Loucy (cell line): ENCODE data around the gene PLPPR3.

Source experiments
- CTCF ChIP-seq: fragments of 200-600 bp; sonication (generic); conservative IDR thresholded peaks from 2 replicates; pipeline ENCODE4 v1.5.1; 2014; ENCODE audit warnings: mild to moderate bottlenecking, antibody characterized with exemption, low read length
- EZH2phosphoT487 ChIP-seq: fragments of 200-600 bp; IDR thresholded peaks from 2 replicates; pipeline ENCODE4 v1.6.1; 2018; ENCODE audit warnings: antibody characterized with exemption, mild to moderate bottlenecking, moderate library complexity, borderline replicate concordance

- TF ChIP-seq CTCF (no peak), EZH2phosphoT487 (no peak)
Observed at GRCh38 chr19:870314-870713, 48.6 kb upstream of the PLPPR3 start.
